NT2/D1 (cell line): ENCODE data around the gene FRMD7.

Source experiments
- SUZ12 ChIP-seq: IDR thresholded peaks from 2 replicates; pipeline ENCODE4 v1.6.1; 2011; ENCODE audit not compliant: insufficient read length, insufficient read depth; ENCODE audit errors: extremely low read depth
- YY1 ChIP-seq: IDR thresholded peaks from 2 replicates; pipeline ENCODE4 v1.6.1; 2011; ENCODE audit not compliant: insufficient read length, insufficient read depth
- ZNF274 ChIP-seq: IDR thresholded peaks from 2 replicates; pipeline ENCODE4 v1.6.1; 2011; ENCODE audit warnings: mild to moderate bottlenecking, low read depth, low read length

DNA sequence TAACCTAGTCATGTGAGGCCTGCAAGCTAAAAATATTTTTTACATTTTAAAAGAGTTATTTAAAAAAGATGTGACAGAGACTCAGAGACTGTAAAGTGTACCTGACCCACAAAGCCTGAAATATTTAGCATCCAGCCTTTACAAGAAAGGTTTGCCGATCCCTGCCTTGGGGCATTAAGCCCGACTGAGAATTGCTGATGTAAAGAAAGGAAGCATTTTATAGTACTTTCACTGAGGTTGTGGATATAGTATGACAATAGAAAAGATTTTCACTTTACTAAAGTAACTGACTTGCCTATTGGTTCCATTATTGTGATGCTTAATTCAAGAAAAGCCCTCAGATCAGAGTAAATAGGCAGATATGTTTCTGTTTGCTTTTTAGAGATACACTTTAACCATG, 87.8 kb downstream of the FRMD7 start:
- no peak for TF ChIP-seq SUZ12
- no peak for TF ChIP-seq YY1
- no peak for TF ChIP-seq ZNF274
